Neural crest cell (in vitro differentiated cells): ENCODE data around the gene KRTAP5-2. TPM values are rescaled to one million over a fixed set of nuclear protein-coding genes. Genes with fewer than 3 reads are reported as not detected.
"Not testable (repeated sequence)": the region's sequence is repeated elsewhere in the genome, so short reads cannot be mapped to it uniquely, and the experiment has no call there.

Experiments used
- DNase-seq: peaks from one replicate; pipeline ENCODE4 v3.0.0; 2021; ENCODE audit warnings: low read depth, mixed read lengths, low spot score
- H3K27ac Mint-ChIP-seq: one replicate; pipeline ENCODE4 v1.8.0; 2021; ENCODE audit warnings: mild to moderate bottlenecking, mixed read lengths; ENCODE audit not compliant: unreplicated experiment
- H3K27me3 Mint-ChIP-seq: 2 replicates; pipeline ENCODE4 v1.8.0; 2021; ENCODE audit warnings: low read depth, mild to moderate bottlenecking, mixed read lengths
- H3K36me3 Mint-ChIP-seq: 2 replicates; pipeline ENCODE4 v1.8.0; 2021; ENCODE audit warnings: low read depth, mild to moderate bottlenecking, mixed read lengths
- H3K4me1 Mint-ChIP-seq: 2 replicates; pipeline ENCODE4 v1.8.0; 2021; ENCODE audit warnings: mixed read lengths
- H3K4me3 Mint-ChIP-seq: one replicate; pipeline ENCODE4 v1.8.0; 2021; ENCODE audit warnings: mild to moderate bottlenecking, mixed read lengths
- H3K9me3 Mint-ChIP-seq: 2 replicates; pipeline ENCODE4 v1.8.0; 2021; ENCODE audit warnings: mixed read lengths
- CTCF ChIP-seq: fragments of 200-600 bp; sonication (generic); conservative IDR thresholded peaks from 2 replicates; pipeline ENCODE4 v1.5.0; 2021; ENCODE audit warnings: antibody characterized with exemption, mild to moderate bottlenecking
- total RNA-seq: library from RNA; stranded (reverse); gene quantifications from 2 replicates; pipeline ENCODE4 v1.2.1, GENCODE V29; 2021

KRTAP5-2 gene
- total RNA-seq, 1 donor from 2014 or later, result not detected

DNA sequence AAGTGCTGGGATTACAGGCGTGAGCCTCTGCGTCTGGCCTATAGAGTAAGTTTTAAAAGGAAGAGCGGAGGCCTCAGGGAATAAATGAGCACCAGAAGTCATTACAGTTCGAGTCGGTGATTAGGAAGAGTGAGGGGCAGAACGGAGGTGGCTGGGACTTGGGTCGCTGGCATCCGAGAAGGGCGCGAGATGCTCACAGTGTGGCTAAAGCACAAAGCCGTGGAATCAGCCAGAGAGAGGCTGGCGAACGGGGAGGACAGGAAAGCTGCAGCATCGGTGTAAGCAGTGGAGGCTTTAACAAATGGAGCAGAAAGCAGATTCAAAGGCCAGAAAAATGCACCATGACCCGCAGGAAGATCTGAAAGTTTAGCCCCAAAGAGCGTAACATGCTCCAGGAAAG is 26.5 kb upstream of the KRTAP5-2 start:
- H3K4me3 Mint-ChIP-seq, result no peak overlapping the region
- peaks cover 14% of the 10 kb centered on the region for H3K27me3 Mint-ChIP-seq
- H3K9me3 Mint-ChIP-seq, result no peaks in the 10 kb centered on the region
- no peak for DNase-seq
- no peak for TF ChIP-seq CTCF
- no peaks in the 10 kb centered on the region for H3K4me1 Mint-ChIP-seq
- H3K36me3 Mint-ChIP-seq, result no peaks in the 10 kb centered on the region
- no peak overlapping the region for H3K27ac Mint-ChIP-seq

DNA sequence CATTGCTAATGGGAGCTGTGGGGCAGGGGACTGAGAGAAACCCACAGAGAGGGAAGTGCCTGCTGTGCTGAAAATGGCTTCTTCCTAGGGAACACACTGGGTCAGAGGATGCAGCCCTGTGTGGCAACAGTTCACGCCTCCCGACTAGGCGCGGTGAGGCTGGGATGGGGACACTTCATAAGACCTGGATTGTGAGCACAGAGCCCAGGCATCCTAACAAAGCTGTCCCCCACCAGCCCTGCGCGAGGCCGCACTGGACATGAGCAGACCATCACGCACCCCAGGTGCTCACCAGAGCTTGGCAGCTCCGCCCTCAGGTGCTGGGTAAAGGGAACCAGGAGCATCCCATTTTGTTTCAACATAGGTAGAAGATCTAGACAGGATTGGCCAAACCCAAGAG is 25.6 kb upstream of the KRTAP5-2 start:
- no peak for TF ChIP-seq CTCF
- no peaks in the 10 kb centered on the region for H3K36me3 Mint-ChIP-seq
- peaks cover 4% of the 10 kb centered on the region for H3K4me1 Mint-ChIP-seq
- DNase-seq, result no peak
- H3K9me3 Mint-ChIP-seq, result no peaks in the 10 kb centered on the region
- H3K27me3 Mint-ChIP-seq, result peaks cover 12% of the 10 kb centered on the region
- no peak overlapping the region for H3K27ac Mint-ChIP-seq
- no peak overlapping the region for H3K4me3 Mint-ChIP-seq

DNA sequence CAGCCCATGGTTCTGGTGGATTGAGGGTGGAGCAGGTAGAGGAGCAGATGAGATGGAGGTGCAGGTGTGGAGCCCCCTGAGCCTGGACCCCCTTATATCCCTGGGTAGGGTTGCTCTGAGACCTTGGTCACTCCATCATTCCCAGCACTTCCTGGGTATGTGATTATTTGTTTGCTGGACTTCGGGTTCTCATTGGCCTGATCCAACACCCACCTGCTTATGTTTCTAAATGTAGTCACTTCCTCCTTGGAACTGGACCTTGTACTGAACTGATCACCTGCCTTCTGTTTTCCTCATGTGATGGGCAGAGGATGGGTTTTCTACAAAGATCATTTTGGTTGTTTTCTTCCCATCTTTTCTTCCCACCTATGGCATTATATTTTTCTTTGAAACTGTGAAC is 24.0 kb upstream of the KRTAP5-2 start, which contains the start of gene KRTAP5-4:
Gene KRTAP5-4, minus strand, starts transcription at position 53 of the 400 bp plus-strand sequence. Its CDS starts 45 bp downstream, at position 8.
- H3K9me3 Mint-ChIP-seq, result peaks cover under 1% of the 10 kb centered on the region
- H3K36me3 Mint-ChIP-seq, result no peaks in the 10 kb centered on the region
- peaks cover 11% of the 10 kb centered on the region for H3K27me3 Mint-ChIP-seq
- no peak for TF ChIP-seq CTCF
- no peak within 1 kb of the TSS for H3K4me3 Mint-ChIP-seq
- H3K27ac Mint-ChIP-seq, result no peak within 1 kb of the TSS
- H3K4me1 Mint-ChIP-seq, result peaks cover 4% of the 10 kb centered on the region
- DNase-seq, result no peak

DNA sequence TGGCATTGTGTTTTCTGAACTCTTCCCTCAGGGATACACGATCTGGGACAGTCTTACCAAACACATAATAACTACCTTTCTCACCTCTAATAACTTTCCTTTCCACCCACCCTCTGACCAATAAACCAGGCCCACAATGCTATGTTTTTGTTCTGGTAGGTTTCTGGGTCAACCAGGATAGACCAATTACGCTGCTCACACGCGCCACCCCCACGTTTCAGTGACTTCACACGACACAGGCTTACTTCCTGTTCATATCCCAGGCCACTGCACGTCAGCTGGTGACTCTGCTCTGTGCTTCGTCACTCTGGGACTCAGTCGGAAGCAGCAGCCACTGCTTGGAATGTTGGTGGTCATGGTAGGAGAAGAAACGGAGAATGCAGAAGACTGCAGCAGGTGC is 21.4 kb upstream of the KRTAP5-2 start:
- no peak for DNase-seq
- TF ChIP-seq CTCF, result no peak
- Mint-ChIP-seq H3K27me3 (peaks cover 31% of the 10 kb centered on the region), H3K4me1 (peaks cover 4% of the 10 kb centered on the region), H3K9me3 (peaks cover 8% of the 10 kb centered on the region), H3K36me3 (no peaks in the 10 kb centered on the region), H3K4me3 (no peak overlapping the region), H3K27ac (no peak overlapping the region)

DNA sequence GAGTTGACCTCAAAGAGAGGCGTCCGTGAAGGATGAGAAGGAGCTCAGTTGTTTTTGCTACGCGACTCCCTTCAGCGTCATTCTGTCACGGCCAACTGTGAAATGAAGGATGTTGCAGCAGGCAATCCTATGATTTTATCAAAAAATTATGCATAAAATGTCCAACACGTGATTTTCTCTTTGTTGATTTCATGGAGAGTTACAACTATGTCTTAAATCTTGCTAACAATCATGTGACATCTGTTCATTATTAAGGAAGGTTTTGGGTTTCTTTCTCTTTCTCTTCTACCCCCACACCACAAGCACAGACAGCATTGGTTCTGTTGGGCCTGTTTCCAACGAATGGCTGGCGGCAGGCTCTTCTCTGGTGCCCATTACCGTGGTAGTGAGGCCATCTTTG is 20.1 kb upstream of the KRTAP5-2 start:
- Mint-ChIP-seq H3K27me3 (peaks cover 31% of the 10 kb centered on the region), H3K9me3 (peaks cover 8% of the 10 kb centered on the region), H3K4me3 (no peak overlapping the region), H3K36me3 (no peaks in the 10 kb centered on the region), H3K4me1 (peaks cover 4% of the 10 kb centered on the region), H3K27ac (no peak overlapping the region)
- DNase-seq, result no peak
- TF ChIP-seq CTCF, result no peak

DNA sequence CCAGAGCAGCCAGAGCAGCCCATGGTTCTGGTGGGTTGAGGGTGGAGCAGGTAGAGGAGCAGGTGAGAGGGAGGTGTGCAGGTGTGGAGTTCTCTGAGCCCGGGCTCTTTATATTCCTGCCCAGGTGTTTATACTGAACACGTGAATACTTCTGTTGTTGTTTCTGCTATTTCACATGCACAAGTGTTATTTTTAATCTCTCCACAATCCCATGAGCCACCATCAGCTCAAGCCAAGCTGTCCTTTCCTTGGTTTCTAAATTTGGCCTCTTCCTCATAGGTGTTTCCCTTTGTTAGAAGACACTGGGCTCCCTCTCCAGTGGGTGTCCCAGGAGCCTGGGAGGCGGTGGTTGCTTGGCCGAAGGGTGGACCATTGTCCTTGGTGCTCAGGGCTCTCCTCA is 10.3 kb upstream of the KRTAP5-2 start, which contains the start of gene KRTAP5-3:
Gene KRTAP5-3, minus strand, starts transcription at position 101 of the 400 bp plus-strand sequence. Its CDS starts 78 bp downstream, at position 23.
- no peak within 1 kb of the TSS for H3K4me3 Mint-ChIP-seq
- H3K27ac Mint-ChIP-seq, result no peak within 1 kb of the TSS
- peaks cover 9% of the 10 kb centered on the region for H3K4me1 Mint-ChIP-seq
- no peaks in the 10 kb centered on the region for H3K36me3 Mint-ChIP-seq
- no peak for TF ChIP-seq CTCF
- no peaks in the 10 kb centered on the region for H3K9me3 Mint-ChIP-seq
- peaks cover 22% of the 10 kb centered on the region for H3K27me3 Mint-ChIP-seq
- DNase-seq, result no peak

DNA sequence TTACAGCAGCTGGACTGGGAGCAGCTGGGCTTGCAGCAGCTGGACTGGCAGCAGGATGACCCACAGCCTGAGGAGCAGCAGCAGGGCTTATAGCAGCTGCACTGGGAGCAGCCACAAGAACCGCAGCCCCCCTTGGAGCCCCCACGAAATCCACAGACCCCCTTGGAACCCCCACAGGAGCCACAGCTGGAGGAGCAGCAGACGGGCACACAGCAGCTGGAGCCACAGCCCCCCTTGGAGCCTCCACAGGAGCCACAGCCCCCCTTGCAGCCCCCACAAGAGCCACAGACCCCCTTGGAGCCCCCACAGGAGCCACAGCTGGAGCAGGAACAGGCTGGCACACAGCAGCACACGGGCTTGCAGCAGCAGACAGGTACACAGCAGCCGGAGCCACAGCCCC is 9.8 kb upstream of the KRTAP5-2 start:
- not testable (repeated sequence) for H3K27ac Mint-ChIP-seq, H3K4me3 Mint-ChIP-seq, H3K9me3 Mint-ChIP-seq, H3K4me1 Mint-ChIP-seq, H3K36me3 Mint-ChIP-seq, DNase-seq
- peaks cover 25% of the 10 kb centered on the region for H3K27me3 Mint-ChIP-seq

- H3K4me3 Mint-ChIP-seq, result not testable (repeated sequence)
These were observed 9.2 kb upstream of the KRTAP5-2 start for GRCh38 chr11:1607156-1607845.

More at GRCh38 chr11:1607156-1607845, 9.2 kb upstream of the KRTAP5-2 start:
- Mint-ChIP-seq H3K27ac (peak overlapping the region; percentile 83), H3K27me3 (peaks cover 27% of the 10 kb centered on the region)
- not testable (repeated sequence) for H3K36me3 Mint-ChIP-seq, H3K4me1 Mint-ChIP-seq, H3K9me3 Mint-ChIP-seq, DNase-seq
